ENCODE data around the gene HLA-DOB. TPM values are rescaled to one million over a fixed set of nuclear protein-coding genes. Genes with fewer than 3 reads are reported as not detected.

Gene HLA-DOB
- total RNA-seq, 1 experiment from 2014 or later, result 0.64 TPM

DNA sequence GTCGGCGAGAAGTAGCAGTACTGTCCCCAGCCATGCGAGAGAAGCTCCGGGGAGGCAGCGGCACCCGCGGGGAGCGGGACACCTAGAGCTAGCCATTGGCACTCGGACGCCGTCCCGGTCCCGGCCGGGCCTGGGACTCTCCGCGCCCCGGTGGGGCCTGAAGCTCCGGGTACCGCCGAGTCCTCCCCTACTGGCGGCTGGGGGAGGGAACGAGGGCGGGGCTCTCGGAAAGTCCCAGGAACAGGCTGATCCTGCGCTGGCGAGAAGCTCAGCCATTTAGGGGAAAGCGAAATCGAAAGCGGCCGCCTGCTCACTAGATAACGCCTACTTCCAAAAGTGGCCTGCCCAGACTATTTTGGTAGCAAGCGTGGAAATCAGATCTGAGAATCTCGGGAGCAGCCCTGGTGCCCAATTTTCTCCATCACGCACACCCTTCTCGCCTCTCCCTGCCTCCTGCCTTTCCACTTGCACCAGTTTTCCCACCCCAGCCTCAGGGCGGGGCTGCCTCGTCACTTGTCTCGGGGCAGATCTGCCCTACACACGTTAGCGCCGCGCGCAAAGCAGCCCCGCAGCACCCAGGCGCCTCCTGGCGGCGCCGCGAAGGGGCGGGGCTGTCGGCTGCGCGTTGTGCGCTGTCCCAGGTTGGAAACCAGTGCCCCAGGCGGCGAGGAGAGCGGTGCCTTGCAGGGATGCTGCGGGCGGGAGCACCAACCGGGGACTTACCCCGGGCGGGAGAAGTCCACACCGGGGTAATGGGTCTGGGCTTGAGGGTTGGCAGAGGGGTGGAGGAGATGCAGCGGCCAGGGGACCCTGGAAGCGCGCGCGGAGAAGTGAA is 37.0 kb upstream of the HLA-DOB start, which contains the start of the genes PSMB9 and TAP1:
Gene PSMB9, plus strand, starts transcription at position 652 of the 835 bp plus-strand sequence. Its CDS starts 38 bp downstream, at position 690.
Gene TAP1, minus strand, starts transcription at position 164 of the 835 bp plus-strand sequence. Its CDS starts 68 bp downstream, at position 96.
- Histone ChIP-seq H3K9me3 (ENCODE audit: control insufficient read depth in 1 of 2, insufficient read depth in 1 of 2, low read depth in 1 of 2, low read length in 2 of 2) (no peaks in the 10 kb centered on the region), H2AFZ (ENCODE audit: low read depth, low read length, poor library complexity, severe bottlenecking) (peak within 1 kb of the TSS; percentile 91), H3K9me2 (ENCODE audit: insufficient read depth) (no peaks in the 10 kb centered on the region), H3K4me2 (ENCODE audit: low read length) (peak within 1 kb of the TSS; percentile 99), H3K27me3 (ENCODE audit: insufficient read depth, low read length) (no peaks in the 10 kb centered on the region), H3K79me2 (ENCODE audit: insufficient read depth, low read length) (no peaks in the 10 kb centered on the region), H3K9ac (ENCODE audit: low read length) (peak within 1 kb of the TSS; percentile 93), H3K27ac (ENCODE audit: low read depth, low read length) (peak within 1 kb of the TSS; percentile 84), H3K4me3 (replicated peaks in 1 of 2; ENCODE audit: low read depth in 1 of 2, low read length in 2 of 2) (peak within 1 kb of the TSS; percentile 88 to 95), H3K36me3 (ENCODE audit: control insufficient read depth in 1 of 2, insufficient read depth in 2 of 2, low read length in 2 of 2) (no peaks in the 10 kb centered on the region; a peak in 1 of 4 replicates), H3K4me1 (ENCODE audit: control insufficient read depth in 1 of 2, insufficient read depth in 2 of 2, low read length in 2 of 2) (peaks cover 8 to 17% of the 10 kb centered on the region in 2 experiments; a peak in 3 of 4 replicates), H4K20me1 (ENCODE audit: insufficient read depth) (no peaks in the 10 kb centered on the region)
- CTCF ChIA-PET, result interaction anchor here (0.7 to 5.9 kb wide), 11 partner anchors 9 to 137 kb away, joined by 3 to 80 read pairs (median 5); partner anchors contain the start of genes HLA-DMA and TAP2
- RAD21 ChIA-PET (ENCODE audit: low non-redundant PET in 1 of 2, low total read pairs in 2 of 2, uncharacterized antibody in 2 of 2, unreplicated experiment in 2 of 2), result interaction anchor here (0.8 to 1.5 kb wide), 3 partner anchors 14 to 15 kb away, joined by 3 to 16 read pairs (median 3); partner anchors contain the start of gene TAP2 (in 2 of the 2)
- BruUV-seq (replicated peaks), result no TSS peak
- intact Hi-C loops (cut with micrococcal nuclease), result loop anchor here (1.0 kb wide), 1 partner anchor 15 kb away; the partner anchor contains the start of gene TAP2
- POLR2A ChIA-PET, result interaction anchor here (1.2 to 3.5 kb wide), 3 partner anchors 9 to 118 kb away, joined by 12 to 25 read pairs (median 19); partner anchors contain the start of genes PSMB8 and TAP2
- DNase-seq (ENCODE audit: low read depth, low spot score) (peak; percentile 88), ATAC-seq (peak; percentile 93)
- peak; percentile 75 for TF ChIP-seq ZFX (IDR thresholded peaks at IDR 0.05)
- TF ChIP-seq ZNF274 (IDR thresholded peaks at IDR 0.05; ENCODE audit: low read depth, low read length), result no peak
- TF ChIP-seq, protein P1, sequence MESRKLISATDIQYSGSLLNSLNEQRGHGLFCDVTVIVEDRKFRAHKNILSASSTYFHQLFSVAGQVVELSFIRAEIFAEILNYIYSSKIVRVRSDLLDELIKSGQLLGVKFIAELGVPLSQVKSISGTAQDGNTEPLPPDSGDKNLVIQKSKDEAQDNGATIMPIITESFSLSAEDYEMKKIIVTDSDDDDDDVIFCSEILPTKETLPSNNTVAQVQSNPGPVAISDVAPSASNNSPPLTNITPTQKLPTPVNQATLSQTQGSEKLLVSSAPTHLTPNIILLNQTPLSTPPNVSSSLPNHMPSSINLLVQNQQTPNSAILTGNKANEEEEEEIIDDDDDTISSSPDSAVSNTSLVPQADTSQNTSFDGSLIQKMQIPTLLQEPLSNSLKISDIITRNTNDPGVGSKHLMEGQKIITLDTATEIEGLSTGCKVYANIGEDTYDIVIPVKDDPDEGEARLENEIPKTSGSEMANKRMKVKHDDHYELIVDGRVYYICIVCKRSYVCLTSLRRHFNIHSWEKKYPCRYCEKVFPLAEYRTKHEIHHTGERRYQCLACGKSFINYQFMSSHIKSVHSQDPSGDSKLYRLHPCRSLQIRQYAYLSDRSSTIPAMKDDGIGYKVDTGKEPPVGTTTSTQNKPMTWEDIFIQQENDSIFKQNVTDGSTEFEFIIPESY (IDR thresholded peaks at IDR 0.05; ENCODE audit: extremely low read depth, insufficient replicate concordance, low read length), result no peak
- TF ChIP-seq ATF3 (IDR thresholded peaks at IDR 0.05), result no peak
- TF ChIP-seq SIN3A (IDR thresholded peaks at IDR 0.05; ENCODE audit: low read depth), result peak; percentile 84; the same call in 1 of the 2 replicates
- TF ChIP-seq CTCF (IDR thresholded peaks at IDR 0.05 in 2 of 3, conservative IDR thresholded peaks at IDR 0.05 in 1 of 3; ENCODE audit: borderline replicate concordance in 1 of 3, insufficient read depth in 1 of 3, low read depth in 2 of 3, low read length in 2 of 3), result peak; percentile 64 to 93 (median 81)
- peak; percentile 76 for TF ChIP-seq CBX3 (IDR thresholded peaks at IDR 0.05; ENCODE audit: low read depth)
- peak; percentile 48 for TF ChIP-seq TCF7L2 (IDR thresholded peaks at IDR 0.05; ENCODE audit: borderline replicate concordance, extremely low read depth, insufficient read depth, insufficient read length)
- TF ChIP-seq SP1 (IDR thresholded peaks at IDR 0.05; ENCODE audit: low read depth), result peak; percentile 44
- no peak for TF ChIP-seq FOSL1 (IDR thresholded peaks at IDR 0.05; ENCODE audit: low read depth)
- TF ChIP-seq, protein P2, sequence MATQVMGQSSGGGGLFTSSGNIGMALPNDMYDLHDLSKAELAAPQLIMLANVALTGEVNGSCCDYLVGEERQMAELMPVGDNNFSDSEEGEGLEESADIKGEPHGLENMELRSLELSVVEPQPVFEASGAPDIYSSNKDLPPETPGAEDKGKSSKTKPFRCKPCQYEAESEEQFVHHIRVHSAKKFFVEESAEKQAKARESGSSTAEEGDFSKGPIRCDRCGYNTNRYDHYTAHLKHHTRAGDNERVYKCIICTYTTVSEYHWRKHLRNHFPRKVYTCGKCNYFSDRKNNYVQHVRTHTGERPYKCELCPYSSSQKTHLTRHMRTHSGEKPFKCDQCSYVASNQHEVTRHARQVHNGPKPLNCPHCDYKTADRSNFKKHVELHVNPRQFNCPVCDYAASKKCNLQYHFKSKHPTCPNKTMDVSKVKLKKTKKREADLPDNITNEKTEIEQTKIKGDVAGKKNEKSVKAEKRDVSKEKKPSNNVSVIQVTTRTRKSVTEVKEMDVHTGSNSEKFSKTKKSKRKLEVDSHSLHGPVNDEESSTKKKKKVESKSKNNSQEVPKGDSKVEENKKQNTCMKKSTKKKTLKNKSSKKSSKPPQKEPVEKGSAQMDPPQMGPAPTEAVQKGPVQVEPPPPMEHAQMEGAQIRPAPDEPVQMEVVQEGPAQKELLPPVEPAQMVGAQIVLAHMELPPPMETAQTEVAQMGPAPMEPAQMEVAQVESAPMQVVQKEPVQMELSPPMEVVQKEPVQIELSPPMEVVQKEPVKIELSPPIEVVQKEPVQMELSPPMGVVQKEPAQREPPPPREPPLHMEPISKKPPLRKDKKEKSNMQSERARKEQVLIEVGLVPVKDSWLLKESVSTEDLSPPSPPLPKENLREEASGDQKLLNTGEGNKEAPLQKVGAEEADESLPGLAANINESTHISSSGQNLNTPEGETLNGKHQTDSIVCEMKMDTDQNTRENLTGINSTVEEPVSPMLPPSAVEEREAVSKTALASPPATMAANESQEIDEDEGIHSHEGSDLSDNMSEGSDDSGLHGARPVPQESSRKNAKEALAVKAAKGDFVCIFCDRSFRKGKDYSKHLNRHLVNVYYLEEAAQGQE (IDR thresholded peaks at IDR 0.05; ENCODE audit: low read depth), result no peak; the same call in 1 of the 2 replicates
- TF ChIP-seq MAX (IDR thresholded peaks at IDR 0.05), result peak; percentile 67
- TF ChIP-seq EZH2phosphoT487 (IDR thresholded peaks at IDR 0.05; ENCODE audit: borderline replicate concordance), result no peak
- no peak for TF ChIP-seq SRF (IDR thresholded peaks at IDR 0.05; ENCODE audit: low read depth)
- peak; percentile 79 for TF ChIP-seq POLR2AphosphoS5 (IDR thresholded peaks at IDR 0.05; ENCODE audit: low read depth, low read length)
- no peak for TF ChIP-seq CEBPB (IDR thresholded peaks at IDR 0.05; ENCODE audit: low read depth)
- TF ChIP-seq EZH2 (IDR thresholded peaks at IDR 0.05), result no peak
